DOHH2 (cell line): ENCODE measurements around the gene PARD6B.
"Not testable (repeated sequence)": the region's sequence is repeated elsewhere in the genome, so short reads cannot be mapped to it uniquely, and the experiment has no call there.

Source experiments
- H3F3A ChIP-seq: fragments of 200-600 bp; sonication (generic), shearing (Covaris generic); 2 replicates; pipeline ENCODE4 v1.6.0; 2016; ENCODE audit warnings: antibody characterized with exemption, mild to moderate bottlenecking; ENCODE audit not compliant: control insufficient read depth, insufficient read depth
- H3K27ac ChIP-seq: fragments of 200-600 bp; sonication (generic); 2 replicates; pipeline ENCODE4 v1.5.1; 2014; ENCODE audit warnings: low read depth, mild to moderate bottlenecking, low read length, moderate library complexity
- H3K27me3 ChIP-seq: fragments of 200-600 bp; sonication (generic); 2 replicates; pipeline ENCODE4 v1.6.1; 2014; ENCODE audit warnings: mild to moderate bottlenecking, low read length, mixed read lengths; ENCODE audit not compliant: control insufficient read depth
- H3K36me3 ChIP-seq: fragments of 200-600 bp; sonication (generic); 2 replicates; pipeline ENCODE4 v1.6.1; 2014; ENCODE audit warnings: mild to moderate bottlenecking, low read length, moderate library complexity, mixed read lengths; ENCODE audit not compliant: control insufficient read depth
- H3K4me1 ChIP-seq: fragments of 200-600 bp; sonication (generic); 2 replicates; pipeline ENCODE4 v1.6.1; 2014; ENCODE audit warnings: mild to moderate bottlenecking, low read length, mixed read lengths; ENCODE audit not compliant: control insufficient read depth
- H3K4me2 ChIP-seq: fragments of 200-600 bp; sonication (generic); 2 replicates; pipeline ENCODE4 v1.6.0; 2014; ENCODE audit warnings: mild to moderate bottlenecking, low read length, moderate library complexity
- H3K4me3 ChIP-seq: fragments of 200-600 bp; sonication (generic); 2 replicates; pipeline ENCODE4 v1.5.1; 2014; ENCODE audit warnings: mild to moderate bottlenecking, low read length, mixed read lengths
- H3K79me2 ChIP-seq: fragments of 200-600 bp; sonication (generic); 2 replicates; pipeline ENCODE4 v1.6.1; 2014; ENCODE audit warnings: mild to moderate bottlenecking, low read length, mixed read lengths; ENCODE audit not compliant: control insufficient read depth
- H3K9me2 ChIP-seq: fragments of 200-600 bp; sonication (generic); replicated peaks from 2 replicates; pipeline ENCODE4 v1.6.1; 2014; ENCODE audit warnings: mild to moderate bottlenecking, low read length, mixed read lengths; ENCODE audit not compliant: control insufficient read depth
- H3K9me3 ChIP-seq: fragments of 200-600 bp; sonication (generic); 2 replicates; pipeline ENCODE4 v1.6.1; 2014; ENCODE audit warnings: antibody characterized with exemption, low read length, mixed read lengths; ENCODE audit not compliant: control insufficient read depth, insufficient read depth
- H4K20me1 ChIP-seq: fragments of 200-600 bp; sonication (generic); 2 replicates; pipeline ENCODE4 v1.6.0; 2014; ENCODE audit warnings: low read depth, mild to moderate bottlenecking, antibody characterized with exemption, low read length, moderate library complexity; ENCODE audit not compliant: control insufficient read depth, insufficient read depth
- CTCF ChIP-seq: fragments of 200-600 bp; sonication (generic); IDR thresholded peaks from one replicate; pipeline ENCODE4 v1.5.1; 2014; ENCODE audit warnings: antibody characterized with exemption, mild to moderate bottlenecking, low read depth, low read length; ENCODE audit not compliant: poor library complexity, severe bottlenecking
- EZH2phosphoT487 ChIP-seq: fragments of 200-600 bp; sonication (generic); IDR thresholded peaks from 2 replicates; pipeline ENCODE4 v1.6.1; 2017; ENCODE audit warnings: borderline replicate concordance, mild to moderate bottlenecking, antibody characterized with exemption, low read length, moderate library complexity, mixed read lengths

Gene PARD6B

GRCh38 chr20:50695135-50695872, 36.1 kb upstream of the PARD6B start:
- TF ChIP-seq CTCF, result no peak
- Histone ChIP-seq H3K9me3 (no peaks in the 10 kb centered on the region), H3K27ac (no peak overlapping the region)

GRCh38 chr20:50698255-50698654, 33.1 kb upstream of the PARD6B start:
- not testable (repeated sequence) for H3K36me3 ChIP-seq, H3K9me2 ChIP-seq, H3K9me3 ChIP-seq, H3K27ac ChIP-seq, H3K79me2 ChIP-seq, H3F3A ChIP-seq, H3K4me2 ChIP-seq, H4K20me1 ChIP-seq, H3K27me3 ChIP-seq, H3K4me1 ChIP-seq, H3K4me3 ChIP-seq

More at GRCh38 chr20:50695135-50695872, 36.1 kb upstream of the PARD6B start:
- H3K27me3 ChIP-seq, result peaks cover 22% of the 10 kb centered on the region
- no peaks in the 10 kb centered on the region for H3K9me2 ChIP-seq
- H4K20me1 ChIP-seq, result no peaks in the 10 kb centered on the region
- no peak overlapping the region for H3K4me2 ChIP-seq
- H3K4me3 ChIP-seq, result no peak overlapping the region
- H3K4me1 ChIP-seq, result no peaks in the 10 kb centered on the region
- no peaks in the 10 kb centered on the region for H3K36me3 ChIP-seq
- no peaks in the 10 kb centered on the region for H3K79me2 ChIP-seq
- no peaks in the 10 kb centered on the region for H3F3A ChIP-seq

- no peaks in the 10 kb centered on the region for H3K9me3 ChIP-seq
- no peaks in the 10 kb centered on the region for H3K9me2 ChIP-seq
- H3K79me2 ChIP-seq, result no peaks in the 10 kb centered on the region
- TF ChIP-seq EZH2phosphoT487 (no peak), CTCF (no peak)
- no peaks in the 10 kb centered on the region for H4K20me1 ChIP-seq
- H3K4me2 ChIP-seq, result no peak overlapping the region
- H3K4me3 ChIP-seq, result no peak overlapping the region
- no peak overlapping the region for H3K27ac ChIP-seq
- peaks cover 2% of the 10 kb centered on the region for H3K27me3 ChIP-seq
- no peaks in the 10 kb centered on the region for H3K36me3 ChIP-seq
- H3F3A ChIP-seq, result no peaks in the 10 kb centered on the region
- H3K4me1 ChIP-seq, result no peaks in the 10 kb centered on the region
Observed at GRCh38 chr20:50699688-50700087, 31.7 kb upstream of the PARD6B start.

- no peak overlapping the region for H3K4me3 ChIP-seq
- no peaks in the 10 kb centered on the region for H3K9me3 ChIP-seq
- H3K27ac ChIP-seq, result no peak overlapping the region
- H3K36me3 ChIP-seq, result no peaks in the 10 kb centered on the region
- no peaks in the 10 kb centered on the region for H3K4me1 ChIP-seq
- no peaks in the 10 kb centered on the region for H3K9me2 ChIP-seq
- no peaks in the 10 kb centered on the region for H3F3A ChIP-seq
- no peak overlapping the region for H3K4me2 ChIP-seq
- no peaks in the 10 kb centered on the region for H3K79me2 ChIP-seq
- H3K27me3 ChIP-seq, result peaks cover 2% of the 10 kb centered on the region; the same call in 1 of the 2 replicates
- no peak for TF ChIP-seq CTCF
- no peak for TF ChIP-seq EZH2phosphoT487
- H4K20me1 ChIP-seq, result no peaks in the 10 kb centered on the region
Observed at GRCh38 chr20:50701041-50701963, 30.1 kb upstream of the PARD6B start.

- H3K36me3 ChIP-seq, H3K4me2 ChIP-seq, H3K79me2 ChIP-seq, H3K27ac ChIP-seq, H3K9me3 ChIP-seq, H3K4me1 ChIP-seq, H3K4me3 ChIP-seq, H3K27me3 ChIP-seq, H4K20me1 ChIP-seq, H3K9me2 ChIP-seq, H3F3A ChIP-seq: not testable (repeated sequence)
Observed at GRCh38 chr20:50703651-50704438, 27.5 kb upstream of the PARD6B start.
